NCI-H526 treated with DMSO at 0.1 percent for 48 hours (cell line): ENCODE results near the gene ALK.

Experiments
- DNase-seq: peaks from one replicate; lab custom pipeline; 2025; lab: John Stamatoyannopoulos, UW

The ALK gene

DNA sequence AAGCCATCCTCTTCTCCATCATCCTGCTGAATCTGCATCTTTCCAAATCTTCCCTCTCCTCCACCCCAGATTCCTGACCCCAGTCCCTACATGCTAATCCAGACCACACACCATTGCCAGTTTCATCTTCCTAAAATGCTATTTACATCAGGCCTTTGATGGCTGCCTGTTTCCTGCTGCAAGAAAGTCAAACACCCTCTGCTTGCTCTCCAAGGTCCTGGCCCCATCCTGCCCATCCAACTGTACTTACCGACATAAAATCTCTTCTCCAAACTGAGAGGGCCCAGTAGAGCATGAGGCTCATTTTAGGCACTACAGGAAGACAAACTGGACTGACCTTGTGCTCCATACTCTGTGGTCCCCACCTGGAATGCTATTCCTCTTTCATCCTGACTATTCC, 19.0 kb downstream of the ALK start:
- DNase-seq: no peak

DNA sequence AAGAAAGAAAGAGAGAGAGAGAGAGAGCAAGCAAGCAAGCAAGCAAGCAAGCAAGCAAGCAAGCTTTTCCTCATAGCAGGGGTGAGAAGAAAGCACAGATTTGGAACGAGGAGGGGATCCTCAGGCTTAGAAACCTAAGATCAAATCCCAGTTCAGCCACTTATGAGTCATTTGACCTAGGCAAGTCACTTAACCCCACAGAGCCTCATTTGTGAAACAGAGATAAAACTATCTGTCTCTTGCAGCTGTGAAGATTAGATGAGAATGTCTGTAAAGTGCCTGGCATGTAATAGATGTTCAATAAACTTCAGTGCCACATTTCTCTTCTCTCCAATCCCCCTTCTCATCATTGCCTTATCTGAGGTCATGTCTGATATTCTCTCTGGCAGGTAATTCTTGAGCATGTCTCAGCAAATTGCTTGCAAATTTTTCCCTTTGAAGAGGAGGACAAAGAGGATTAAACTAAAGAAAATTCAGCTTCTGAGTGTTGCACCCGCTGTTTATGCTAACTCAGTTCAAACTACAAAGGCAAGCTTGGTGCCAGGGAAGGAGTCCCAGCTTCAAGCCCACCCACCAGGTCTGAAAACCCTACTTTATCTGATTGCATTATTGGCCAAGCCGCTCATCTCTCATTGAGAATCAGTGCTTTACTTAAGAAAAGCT, 20.3 kb downstream of the ALK start:
- no peak for DNase-seq

DNA sequence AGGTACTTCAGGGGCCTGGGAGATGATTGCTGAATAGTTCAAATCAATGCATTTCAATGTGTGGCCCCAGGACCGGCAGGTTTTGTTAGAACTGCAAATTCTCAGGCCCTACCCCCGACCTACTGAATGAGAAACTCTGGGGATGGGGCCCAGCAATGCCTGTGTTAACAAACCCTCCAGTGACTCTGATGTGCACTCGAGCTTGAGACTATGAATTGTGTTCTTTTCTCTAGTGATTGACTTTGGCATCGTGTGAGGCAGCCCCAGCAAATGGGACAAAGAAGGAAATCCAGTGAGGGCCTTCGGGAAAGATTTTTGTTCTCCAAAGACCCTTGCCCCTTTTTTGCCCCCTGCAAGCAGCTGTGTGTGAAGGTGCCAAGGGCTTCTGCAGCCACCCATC, 22.4 kb downstream of the ALK start:
- DNase-seq: no peak

DNA sequence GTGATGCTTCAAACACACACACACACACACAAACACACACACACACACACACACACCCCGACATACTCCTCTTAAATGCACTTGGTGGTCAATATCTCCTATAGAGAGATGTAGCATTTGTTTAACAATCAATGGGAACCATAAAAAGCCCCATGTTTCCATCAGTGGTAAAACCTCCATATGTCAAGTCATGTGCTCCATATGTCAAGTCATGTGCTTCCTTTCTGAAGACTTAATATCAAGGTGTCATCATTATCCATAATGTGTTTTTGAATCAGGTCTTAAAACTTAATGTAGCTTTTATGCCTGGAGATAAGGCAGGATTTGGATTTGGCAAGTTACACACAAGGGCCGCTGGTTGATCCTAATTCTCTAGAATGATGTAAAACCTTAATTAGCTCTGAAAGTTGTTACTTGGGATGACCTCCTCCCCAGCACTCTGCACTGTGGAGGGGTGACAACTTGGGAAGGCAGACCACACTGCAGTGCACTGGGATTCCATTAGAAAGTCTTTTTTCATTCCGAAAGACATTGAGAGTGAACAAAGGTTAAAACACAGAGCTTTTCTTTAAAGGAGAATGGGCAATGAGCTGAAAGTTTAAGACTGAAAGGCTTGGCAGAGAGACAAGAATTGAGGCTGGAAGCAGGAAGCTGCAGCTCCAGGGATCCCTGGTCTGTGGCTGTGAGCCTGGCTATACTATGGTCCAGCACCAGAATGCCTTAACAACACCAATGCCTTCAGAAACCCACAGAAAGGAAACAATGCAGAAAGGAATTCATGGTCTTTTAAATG, 26.4 kb downstream of the ALK start:
- DNase-seq: no peak

DNA sequence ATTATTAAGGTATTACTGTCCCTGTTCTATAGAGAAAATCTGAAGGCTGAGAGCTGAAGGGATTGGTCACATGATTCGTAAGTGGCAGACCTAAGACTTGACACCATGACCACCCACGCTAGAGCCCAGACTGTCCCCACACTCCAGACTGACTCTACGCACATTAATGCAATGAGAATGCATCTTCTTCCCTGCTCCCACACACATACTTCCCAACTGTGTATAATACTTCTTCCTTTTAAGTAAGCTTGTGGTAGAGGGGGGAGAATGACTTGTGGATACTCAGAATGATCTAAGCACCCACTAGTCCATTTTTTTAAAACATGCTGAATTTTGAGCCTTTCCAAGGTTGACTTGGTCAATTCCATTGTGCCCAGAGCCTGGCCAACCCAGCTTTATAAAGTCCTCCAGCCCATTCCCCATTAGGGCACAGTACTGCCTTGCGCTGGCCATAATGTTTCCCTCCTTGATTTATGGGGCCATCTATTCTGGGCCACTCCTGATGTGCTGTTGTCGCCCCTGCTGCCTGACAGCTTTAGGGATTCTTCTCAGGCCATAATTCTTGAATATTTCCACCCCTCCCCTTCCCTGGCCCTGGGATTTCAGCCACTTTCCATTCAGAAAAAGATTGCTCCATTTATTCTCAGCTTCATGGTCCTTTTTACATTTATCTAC, 28.7 kb downstream of the ALK start:
- DNase-seq: no peak

DNA sequence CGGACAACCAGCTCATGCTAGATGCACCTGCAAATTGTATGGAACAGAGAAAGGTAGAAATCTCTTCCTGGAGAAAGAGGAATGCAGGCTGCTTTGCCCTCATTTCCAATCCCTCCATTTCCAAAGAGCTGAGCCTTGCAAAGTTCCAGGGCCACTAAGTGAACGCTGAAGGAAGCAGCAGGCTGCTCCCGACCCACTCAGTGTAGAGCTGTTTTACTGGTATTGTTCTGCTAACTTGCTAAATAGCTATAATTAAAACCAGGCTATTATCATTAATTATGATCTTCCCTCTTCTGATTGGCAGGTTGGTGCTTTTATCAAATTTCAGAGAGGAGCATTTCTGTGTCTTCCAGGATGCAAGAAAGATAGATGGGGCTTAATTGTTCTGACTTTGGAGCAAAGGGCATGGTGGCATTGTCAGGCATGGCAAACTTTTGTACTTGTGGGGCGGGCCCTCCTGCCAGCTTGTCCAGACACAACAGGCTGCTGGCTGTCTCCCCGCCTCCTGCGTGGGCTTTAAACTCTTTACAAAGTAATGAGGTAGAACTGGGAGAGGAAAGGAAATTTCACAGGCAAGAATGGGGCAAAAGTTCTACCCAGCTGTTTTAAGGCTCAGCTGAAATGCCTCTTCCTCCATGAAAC, 40.2 kb downstream of the ALK start:
- DNase-seq: no peak

DNA sequence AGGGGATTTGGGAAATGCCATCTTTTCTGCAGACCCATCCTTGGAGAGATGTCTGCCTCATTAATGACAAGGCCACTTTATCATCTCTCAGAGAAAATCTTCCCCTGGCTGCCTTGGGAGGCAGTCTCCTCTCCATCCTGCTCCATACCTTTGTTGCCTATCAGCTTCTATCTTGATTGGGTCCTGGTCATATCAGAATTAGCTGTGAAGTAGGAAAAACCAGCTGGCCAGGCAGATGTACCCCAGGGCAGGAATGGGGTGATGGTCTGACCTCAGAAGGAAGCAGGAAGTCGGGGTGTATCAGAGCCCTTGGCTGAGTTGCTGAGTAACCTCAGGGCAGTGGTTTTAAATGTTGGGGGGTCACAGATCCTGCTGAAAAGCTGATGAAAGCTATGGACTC, 41.3 kb downstream of the ALK start:
- no peak for DNase-seq

DNA sequence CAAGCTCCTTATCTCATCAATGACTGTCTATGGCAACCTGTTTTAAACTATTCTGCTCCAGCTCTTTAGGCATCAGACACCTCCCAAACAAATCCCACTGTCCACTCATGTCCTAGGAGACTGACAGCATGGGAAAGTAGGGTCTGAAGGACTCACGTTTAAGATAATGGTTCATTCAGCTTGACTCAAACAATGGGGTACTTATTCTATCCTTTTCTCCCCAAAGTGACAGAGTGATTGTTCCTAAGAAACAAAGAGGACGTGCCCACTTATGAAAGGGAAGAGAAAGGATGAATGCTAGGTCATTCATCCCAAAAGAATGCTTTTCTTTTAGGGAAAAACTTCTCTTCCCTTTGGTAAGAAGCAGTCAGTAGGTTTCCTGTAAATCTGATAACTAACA, 41.9 kb downstream of the ALK start:
- DNase-seq: no peak

DNA sequence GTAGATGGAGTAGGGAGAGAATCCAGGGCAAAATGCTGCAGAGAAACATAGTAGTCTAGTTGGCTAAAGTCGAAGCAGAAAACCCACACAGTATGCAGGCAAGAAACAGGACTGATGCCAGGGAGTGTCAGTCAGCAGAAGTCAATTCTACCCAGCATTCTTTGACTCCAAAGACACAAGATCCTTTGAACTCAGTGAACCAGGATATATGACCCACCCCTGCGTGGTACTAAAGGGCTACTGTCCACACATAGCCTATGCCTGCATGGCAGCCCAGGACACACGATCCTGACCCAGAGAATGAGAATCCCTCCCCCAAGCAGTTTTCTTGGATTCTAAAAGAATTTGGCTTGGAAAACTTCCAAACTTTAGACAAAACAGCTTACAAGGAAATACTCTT, 42.5 kb downstream of the ALK start:
- no peak for DNase-seq

DNA sequence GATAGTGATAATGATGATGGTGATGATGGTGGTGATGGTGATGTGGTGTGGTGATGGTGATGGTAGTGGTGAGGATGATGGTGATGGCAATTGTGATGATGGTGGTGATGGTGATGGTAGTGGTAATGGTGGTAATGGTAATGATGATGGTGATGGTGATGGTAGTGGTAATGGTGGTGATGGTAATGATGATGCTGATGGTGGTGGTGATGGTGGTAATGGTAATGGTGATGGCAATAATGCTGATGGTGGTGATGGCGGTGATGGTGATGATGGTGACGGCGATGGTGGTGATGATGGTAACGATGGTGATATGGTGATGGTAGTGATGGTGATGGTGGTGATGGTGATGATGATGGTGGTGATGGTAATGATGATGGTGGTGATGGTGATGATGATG, 45.0 kb downstream of the ALK start:
- DNase-seq: no peak

DNA sequence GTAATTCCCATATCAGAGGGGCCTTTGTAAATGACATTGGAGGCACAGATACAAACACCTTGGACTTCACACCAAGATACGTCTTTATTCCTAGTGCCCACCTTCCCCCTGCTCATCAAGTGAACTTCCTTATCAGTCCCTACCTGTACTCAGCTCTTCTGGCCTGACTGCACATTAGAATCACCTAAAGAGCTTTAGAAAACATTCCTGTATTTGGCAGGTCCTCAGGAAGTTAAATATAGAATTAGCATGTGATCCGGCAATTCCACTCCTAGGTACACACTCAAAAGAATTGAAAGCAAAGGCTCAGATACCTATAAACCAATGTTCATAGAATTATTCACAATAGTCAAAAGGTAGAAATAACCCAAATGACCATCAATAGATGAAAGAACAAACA, 46.6 kb downstream of the ALK start:
- DNase-seq: no peak

DNA sequence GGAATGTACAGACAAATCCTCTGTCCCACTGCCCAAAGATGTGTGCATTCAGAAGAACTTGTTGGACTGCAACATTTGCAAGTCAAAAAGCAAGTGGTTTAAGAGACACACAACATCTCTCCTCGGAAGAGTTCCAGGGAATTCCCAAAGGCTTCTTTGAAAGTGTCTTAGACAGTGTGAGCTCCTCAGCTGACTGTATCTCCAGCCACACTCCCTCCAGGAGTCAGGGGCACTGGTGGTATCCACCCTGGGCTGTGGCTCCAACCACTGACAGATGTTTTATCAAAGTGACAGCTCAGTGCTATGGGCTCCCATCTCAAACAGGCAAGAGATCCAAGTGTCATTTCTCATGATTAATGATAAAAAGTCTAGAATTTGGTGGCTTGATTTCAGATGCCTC, 48.5 kb downstream of the ALK start:
- no peak for DNase-seq

DNA sequence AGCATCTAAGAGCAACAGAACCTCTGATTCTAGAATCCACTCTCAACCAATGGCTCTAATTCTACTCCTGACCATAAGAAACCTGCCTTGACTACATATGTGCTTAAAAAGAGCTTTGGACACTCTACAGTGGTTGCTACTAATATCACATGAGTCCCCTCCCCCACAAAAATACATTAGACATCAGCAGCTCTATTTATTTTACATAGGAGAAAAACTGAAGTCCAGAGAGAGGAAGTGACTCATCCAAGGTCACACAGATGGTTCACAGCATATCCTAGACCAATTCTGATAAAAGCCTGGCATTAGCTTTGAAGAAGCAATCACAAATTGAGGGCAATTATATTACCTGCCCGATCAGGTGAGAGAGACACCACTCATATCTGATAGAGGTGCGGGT, 49.8 kb downstream of the ALK start:
- no peak for DNase-seq

DNA sequence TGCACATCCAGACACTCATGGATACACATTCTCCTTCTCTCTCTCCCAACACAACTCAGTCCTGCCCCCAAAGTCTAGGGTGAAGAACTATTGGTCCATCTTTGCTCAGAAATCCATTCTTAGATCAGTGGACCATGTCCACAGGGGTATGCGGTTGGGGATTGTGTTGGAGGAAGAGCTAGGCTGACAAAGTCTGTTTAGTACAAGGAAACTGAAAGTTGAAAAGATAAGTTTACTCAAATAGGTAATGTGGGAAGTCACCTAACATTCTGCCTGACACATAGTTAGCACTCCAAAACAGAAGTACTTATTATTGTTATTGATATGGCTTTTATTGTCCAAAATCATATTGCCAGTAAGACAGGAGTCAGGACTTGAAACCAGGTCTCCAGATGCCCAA, 55.9 kb downstream of the ALK start:
- DNase-seq: no peak

DNA sequence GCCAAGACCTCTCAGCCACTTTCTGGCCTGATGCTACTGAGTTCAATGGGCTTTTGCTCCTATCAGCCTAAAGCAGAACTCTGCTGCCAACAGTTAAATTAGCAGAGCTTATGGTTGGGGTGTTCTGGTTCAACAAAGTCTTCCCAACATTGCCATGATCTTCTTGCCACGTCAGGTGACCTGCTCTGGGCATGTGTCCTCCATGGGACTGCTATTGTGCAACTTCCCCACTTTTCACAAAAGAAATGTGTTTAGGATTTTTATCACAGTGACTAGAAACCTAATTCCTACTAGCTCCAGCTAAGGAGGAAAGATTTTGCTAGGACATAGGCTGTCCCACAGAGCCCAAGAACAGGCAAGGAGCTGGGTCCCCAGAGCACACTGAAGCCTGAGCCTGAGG, 56.4 kb downstream of the ALK start:
- no peak for DNase-seq

DNA sequence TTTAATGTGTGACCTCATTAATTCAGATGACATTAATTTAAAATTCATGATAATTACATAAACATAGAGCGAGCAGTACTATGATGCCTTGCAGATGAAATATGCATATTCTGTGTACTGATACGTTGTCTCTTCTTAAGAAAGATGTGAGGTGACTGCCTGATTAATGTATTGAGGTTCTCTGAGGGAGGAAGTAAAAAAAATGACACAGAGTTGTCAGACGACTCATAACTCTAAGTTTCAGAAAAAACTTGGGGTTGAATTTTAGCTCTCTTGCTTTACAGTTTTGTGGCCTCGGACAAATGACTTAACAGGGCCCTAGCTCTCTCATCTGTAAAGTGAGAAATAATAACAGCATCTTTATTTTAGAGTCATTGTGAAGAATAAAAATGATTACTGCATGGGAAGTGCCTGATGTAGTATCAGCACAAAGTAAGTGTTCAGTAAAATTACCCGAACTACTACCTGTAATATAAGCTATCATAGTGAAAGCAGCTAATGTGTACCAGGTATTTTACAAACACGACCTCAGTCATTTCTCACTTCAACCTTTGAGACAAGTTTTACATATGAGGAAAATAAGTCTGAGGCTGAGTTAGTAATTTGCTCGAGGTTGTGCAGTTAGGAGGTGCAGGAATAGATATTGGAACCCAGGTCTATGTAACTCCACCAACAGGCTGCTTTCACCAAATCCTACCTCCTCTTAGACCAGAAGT, 65.3 kb downstream of the ALK start:
- no peak for DNase-seq

DNA sequence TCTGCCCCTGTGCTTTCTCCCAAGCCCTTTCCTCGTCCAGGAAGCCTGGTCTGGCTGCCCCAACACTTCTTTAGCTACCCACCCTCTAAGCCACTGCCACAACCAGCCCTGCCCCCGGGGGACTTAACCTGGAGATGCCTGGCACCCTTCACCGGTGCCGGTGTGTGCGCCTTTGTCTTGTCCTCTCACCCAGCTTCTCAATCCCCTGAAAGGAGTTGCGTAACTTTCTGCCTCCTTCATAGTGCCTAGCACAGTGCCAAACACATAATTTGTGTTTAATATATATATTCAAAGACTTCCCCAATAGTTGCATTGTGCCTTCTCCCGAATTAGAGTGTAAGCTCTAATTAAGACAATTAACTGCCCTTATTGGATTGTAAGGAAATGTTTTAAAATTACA, 70.6 kb downstream of the ALK start:
- DNase-seq: no peak

DNA sequence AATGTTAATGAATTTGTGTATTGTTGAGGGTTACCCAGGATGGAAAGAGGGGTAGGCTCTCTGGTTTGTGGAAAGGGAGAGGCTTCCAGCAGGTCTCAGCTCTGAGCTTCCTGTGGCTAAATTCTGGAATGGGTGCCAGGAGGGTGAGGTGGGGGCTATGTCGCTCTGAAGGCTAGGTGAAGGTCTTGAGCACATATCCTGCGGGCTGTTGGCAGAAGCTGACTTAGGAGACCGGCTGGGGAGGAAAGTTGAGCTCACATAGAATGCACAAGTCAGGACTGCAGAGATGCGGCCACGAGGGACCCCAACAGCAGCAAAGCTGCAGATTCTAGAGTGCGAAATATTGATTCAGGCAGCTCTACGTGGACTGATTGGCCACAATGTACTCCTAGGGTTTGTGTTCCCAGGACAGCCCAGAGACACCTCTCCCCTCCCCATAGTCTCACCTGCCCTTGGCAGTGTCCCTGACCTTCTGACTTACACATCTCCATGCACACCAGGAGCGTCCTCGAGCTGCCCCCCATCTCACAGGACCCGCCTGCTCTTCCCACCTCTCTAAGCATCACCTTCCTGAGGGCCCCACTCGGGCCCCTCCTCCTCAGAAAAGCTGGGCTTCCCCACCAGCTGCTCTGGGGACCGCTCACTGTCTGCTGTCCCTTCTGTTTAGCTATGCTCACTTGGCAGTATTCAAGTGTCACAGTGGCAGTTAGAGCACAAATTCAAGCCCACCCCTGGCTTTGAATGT, 72.6 kb downstream of the ALK start:
- no peak for DNase-seq

DNA sequence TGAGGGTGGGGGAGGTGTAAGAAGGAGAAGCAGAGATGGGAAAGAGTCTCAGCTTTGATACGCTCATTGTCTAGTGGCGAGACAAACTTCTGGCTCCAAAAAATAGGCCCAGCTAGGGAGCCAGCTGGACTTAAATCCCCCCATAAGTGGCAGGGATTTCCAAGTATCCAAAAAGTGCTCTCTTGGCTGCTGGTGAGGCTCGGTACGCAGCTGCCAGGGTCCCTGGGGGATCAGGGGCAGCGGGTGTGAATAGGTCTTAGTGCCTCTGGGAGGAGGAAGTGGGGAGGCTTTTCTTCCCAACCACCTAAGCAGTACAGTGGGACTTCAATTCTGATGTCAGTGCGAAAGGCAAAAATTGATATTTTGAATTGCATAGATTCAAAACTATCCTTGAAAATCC, 73.5 kb downstream of the ALK start:
- DNase-seq: no peak

DNA sequence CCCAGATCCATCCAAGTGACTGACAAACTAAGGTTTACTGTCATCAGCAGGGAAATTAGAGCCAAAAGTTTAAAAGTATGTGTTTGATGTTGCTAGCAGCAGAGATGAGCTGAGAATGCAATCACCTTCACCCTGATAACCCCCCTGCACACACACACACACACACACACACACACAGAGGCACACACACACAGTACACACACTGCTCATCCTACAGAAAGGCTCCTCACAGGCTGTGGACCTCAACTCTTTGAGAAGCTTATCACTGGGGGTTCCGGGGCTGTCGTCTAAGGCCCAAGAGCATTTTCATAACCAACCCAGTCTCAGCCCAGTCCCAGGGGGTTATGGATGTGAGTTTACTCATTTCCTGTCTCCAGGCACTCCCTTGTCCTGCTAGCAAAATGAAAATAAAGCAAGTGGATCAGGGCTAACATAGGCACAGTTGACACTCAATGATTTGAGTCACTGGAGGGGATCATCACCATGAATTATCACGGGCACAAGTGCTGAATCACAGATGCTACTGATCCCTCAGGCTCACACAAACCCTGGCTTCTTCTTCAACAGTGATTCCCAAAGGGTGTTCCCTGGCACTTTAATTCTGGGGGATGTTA, 76.6 kb downstream of the ALK start:
- no peak for DNase-seq

DNA sequence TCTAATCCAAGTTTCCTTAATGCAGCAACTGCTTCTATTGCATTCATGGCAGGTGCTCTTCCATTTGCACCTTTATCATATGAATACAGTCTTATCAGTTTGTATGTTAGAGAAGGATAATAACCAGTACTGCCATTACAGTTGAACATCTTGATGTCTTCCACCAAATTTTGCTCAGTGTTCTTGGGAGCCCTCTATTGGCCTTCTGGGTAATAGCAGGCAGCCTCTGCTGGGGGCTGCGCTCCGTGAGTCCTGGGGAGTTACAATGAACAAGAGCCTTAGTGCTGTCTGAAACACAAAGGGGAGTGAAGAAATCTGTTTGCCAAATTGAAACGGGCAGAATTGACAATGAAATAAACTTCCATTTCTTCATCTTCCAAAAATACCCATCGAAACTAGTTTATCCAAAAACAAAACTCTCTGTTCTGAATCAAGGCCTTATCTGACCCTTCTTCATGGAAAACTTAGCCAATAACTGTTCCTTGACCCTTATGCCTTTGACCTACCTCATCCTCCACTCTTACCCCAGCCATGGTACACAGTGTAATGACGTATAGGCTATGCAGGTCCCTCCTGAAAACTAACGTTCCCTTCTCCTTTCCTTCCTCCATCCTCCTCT, 79.9 kb downstream of the ALK start:
- DNase-seq: no peak
